H1 (cell line): Measurements from ENCODE around the gene KIF26B. TPM values are rescaled to one million over a fixed set of nuclear protein-coding genes. Genes with fewer than 3 reads are reported as not detected.

Experiments used
- CTCF ChIA-PET: fragments of 300-600 bp; sonication (Branson Sonifier 250); formaldehyde crosslinking; loops from one replicate; lab custom pipeline; 2021; ENCODE audit not compliant: partially characterized antibody; lab: Charles Lee
- POLR2A ChIA-PET: fragments of 300-600 bp; sonication (Branson Sonifier 250); formaldehyde crosslinking; loops from one replicate; lab custom pipeline; 2021; ENCODE audit warnings: inconsistent platforms; ENCODE audit not compliant: partially characterized antibody; lab: Charles Lee
- DNase-seq, 2 experiments: peaks; one replicate each; pipeline versions ENCODE4 v3.0.0 to v3.0.0-alpha.2; 2010 to 2022; ENCODE audit warnings: low spot score in 2 of 2, low read depth in 1 of 2, mixed read lengths in 1 of 2
- FAIRE-seq: peaks from 2 replicates; lab custom pipeline; 2011; peaks lifted over from hg19 to GRCh38; lab: Jason Lieb, UNC
- H2AFZ ChIP-seq: 2 replicates; pipeline ENCODE4 v1.8.1; 2012; ENCODE audit warnings: low read length, inconsistent platforms
- H2AK5ac ChIP-seq: 2 replicates; pipeline ENCODE4 v1.6.1; 2013; ENCODE audit warnings: low read depth, low read length
- H2BK120ac ChIP-seq: replicated peaks from 2 replicates; pipeline ENCODE3; 2013; ENCODE audit warnings: low read depth, low read length, inconsistent platforms
- H2BK12ac ChIP-seq: 2 replicates; pipeline ENCODE4 v1.6.1; 2013; ENCODE audit warnings: low read depth, low read length
- H2BK15ac ChIP-seq: 2 replicates; pipeline ENCODE4 v1.6.1; 2013; ENCODE audit warnings: low read length
- H2BK20ac ChIP-seq: 2 replicates; pipeline ENCODE4 v1.6.1; 2013; ENCODE audit warnings: low read length
- H2BK5ac ChIP-seq: 2 replicates; pipeline ENCODE4 v1.6.1; 2013; ENCODE audit warnings: low read depth, low read length
- H3K14ac ChIP-seq: 2 replicates; pipeline ENCODE4 v1.6.1; 2013; ENCODE audit warnings: inconsistent platforms; ENCODE audit not compliant: insufficient read length
- H3K18ac ChIP-seq: 2 replicates; pipeline ENCODE4 v1.6.1; 2013; ENCODE audit warnings: low read length; ENCODE audit errors: extremely low read depth
- H3K23ac ChIP-seq: 2 replicates; pipeline ENCODE4 v1.6.1; 2013; ENCODE audit warnings: inconsistent platforms; ENCODE audit not compliant: insufficient read length
- H3K23me2 ChIP-seq: 2 replicates; pipeline ENCODE4 v1.6.1; 2013; ENCODE audit warnings: low read depth, low read length
- H3K27ac ChIP-seq: 2 replicates; pipeline ENCODE4 v1.6.1; 2011; ENCODE audit warnings: low read depth, low read length, inconsistent platforms
- H3K27me3 ChIP-seq, 4 experiments: replicated peaks in 1 of 4; 1 replicate in 1 of 4; 2 replicates in 3 of 4; pipeline versions ENCODE4 v1.6.1 to v1.8.1; 2011 to 2013; ENCODE audit warnings: low read length in 3 of 4, mild to moderate bottlenecking in 3 of 4, inconsistent platforms in 2 of 4, mixed read lengths in 2 of 4, moderate library complexity in 1 of 4; ENCODE audit not compliant: control insufficient read depth in 3 of 4, insufficient read depth in 3 of 4; ENCODE audit errors: extremely low read depth in 1 of 4
- H3K36me3 ChIP-seq, 4 experiments: 2 replicates each; pipeline versions ENCODE4 v1.6.1 to v1.8.1; 2011 to 2013; ENCODE audit warnings: mild to moderate bottlenecking in 4 of 4, low read length in 3 of 4, moderate library complexity in 2 of 4, control low read depth in 1 of 4, inconsistent platforms in 1 of 4; ENCODE audit not compliant: insufficient read depth in 4 of 4, control insufficient read depth in 2 of 4
- H3K4ac ChIP-seq: replicated peaks from 2 replicates; pipeline ENCODE3; 2013; ENCODE audit warnings: low read length, low read depth, mixed read lengths, inconsistent platforms; ENCODE audit not compliant: insufficient read length
- H3K4me1 ChIP-seq, 4 experiments: replicated peaks in 1 of 4; 1 replicate in 1 of 4; 2 replicates in 3 of 4; pipeline versions ENCODE4 v1.6.1 to v1.8.1; 2011 to 2013; ENCODE audit warnings: low read length in 3 of 4, inconsistent platforms in 2 of 4, mixed read lengths in 1 of 4; ENCODE audit not compliant: insufficient read depth in 4 of 4, control insufficient read depth in 3 of 4
- H3K4me2 ChIP-seq, 2 experiments: 2 replicates each; pipeline versions ENCODE4 v1.6.1 to v1.8.1; 2011 to 2013; ENCODE audit warnings: low read depth in 2 of 2, low read length in 2 of 2, control low read depth in 1 of 2, inconsistent platforms in 1 of 2, mild to moderate bottlenecking in 1 of 2; ENCODE audit not compliant: insufficient read depth in 1 of 2
- H3K4me3 ChIP-seq, 4 experiments: fragments of 200-600, 300-600 bp in 1 of 4; sonication (generic), shearing (Covaris generic), sonication (Bioruptor Twin) in 1 of 4; 2 replicates each; pipeline versions ENCODE4 v1.5.1 to v1.8.1; 2011 to 2016; ENCODE audit warnings: low read length in 4 of 4, low read depth in 3 of 4, control low read depth in 2 of 4, inconsistent platforms in 2 of 4, mild to moderate bottlenecking in 2 of 4, mixed read lengths in 1 of 4, moderate library complexity in 1 of 4; ENCODE audit not compliant: insufficient read depth in 2 of 4; ENCODE audit errors: extremely low read depth in 1 of 4
- H3K56ac ChIP-seq: replicated peaks from 2 replicates; pipeline ENCODE3; 2013; ENCODE audit warnings: low read depth, mild to moderate bottlenecking, mixed read lengths, low read length, inconsistent platforms; ENCODE audit not compliant: insufficient read length
- H3K79me1 ChIP-seq: 2 replicates; pipeline ENCODE4 v1.6.1; 2013; ENCODE audit warnings: low read depth, low read length, control low read depth
- H3K79me2 ChIP-seq, 2 experiments: 2 replicates each; pipeline versions ENCODE4 v1.6.1 to v1.8.1; 2012 to 2013; ENCODE audit warnings: low read length in 2 of 2, mild to moderate bottlenecking in 2 of 2, inconsistent platforms in 1 of 2; ENCODE audit not compliant: insufficient read depth in 2 of 2, control insufficient read depth in 1 of 2
- H3K9ac ChIP-seq, 4 experiments: replicated peaks in 1 of 4; 1 replicate in 1 of 4; 2 replicates in 3 of 4; pipeline versions ENCODE4 v1.6.1 to v1.8.1; 2011 to 2013; ENCODE audit warnings: low read depth in 3 of 4, low read length in 3 of 4, control low read depth in 2 of 4, mild to moderate bottlenecking in 2 of 4, moderate library complexity in 2 of 4, inconsistent platforms in 1 of 4; ENCODE audit errors: extremely low read depth in 1 of 4
- H3K9me3 ChIP-seq, 2 experiments: 2 replicates each; pipeline versions ENCODE4 v1.6.1 to v1.8.1; 2012 to 2013; ENCODE audit warnings: mild to moderate bottlenecking in 2 of 2, moderate library complexity in 2 of 2, control low read depth in 1 of 2, inconsistent platforms in 1 of 2, low read depth in 1 of 2, low read length in 1 of 2, mixed read lengths in 1 of 2; ENCODE audit not compliant: insufficient read depth in 2 of 2
- H4K20me1 ChIP-seq, 2 experiments: replicated peaks in 1 of 2; 2 replicates each; pipeline versions ENCODE3 to v1.8.1; 2011 to 2013; ENCODE audit warnings: inconsistent platforms in 2 of 2, low read length in 2 of 2, mild to moderate bottlenecking in 1 of 2; ENCODE audit not compliant: insufficient read depth in 2 of 2, control insufficient read depth in 1 of 2
- H4K5ac ChIP-seq: 2 replicates; pipeline ENCODE4 v1.6.1; 2013; ENCODE audit warnings: low read length, low read depth, mixed read lengths, inconsistent platforms; ENCODE audit not compliant: insufficient read length
- H4K8ac ChIP-seq: 2 replicates; pipeline ENCODE4 v1.8.0; 2013; ENCODE audit warnings: mild to moderate bottlenecking, moderate library complexity, low read length, inconsistent platforms; ENCODE audit not compliant: insufficient read depth; ENCODE audit errors: extremely low read depth
- H4K91ac ChIP-seq: replicated peaks from 2 replicates; pipeline ENCODE3; 2013; ENCODE audit warnings: low read length, mixed read lengths, inconsistent platforms; ENCODE audit not compliant: insufficient read length
- BACH1 ChIP-seq: IDR thresholded peaks from 2 replicates; pipeline ENCODE4 v1.6.1; 2012; ENCODE audit warnings: low read length, improper control_type of control experiment
- CTBP2 ChIP-seq: IDR thresholded peaks from 2 replicates; pipeline ENCODE4 v1.7.0; 2011; ENCODE audit warnings: borderline replicate concordance, mild to moderate bottlenecking, moderate library complexity, mixed read lengths, low read length; ENCODE audit not compliant: insufficient read depth, insufficient read length
- CTCF ChIP-seq, 3 experiments: IDR thresholded peaks; 1 replicate in 2 of 3; 2 replicates in 1 of 3; pipeline versions ENCODE4 v1.5.1 to v1.6.1; 2011; ENCODE audit warnings: low read length in 3 of 3, mild to moderate bottlenecking in 3 of 3, inconsistent platforms in 2 of 3, low read depth in 1 of 3, moderate library complexity in 1 of 3; ENCODE audit not compliant: insufficient read depth in 1 of 3; ENCODE audit errors: control extremely low read depth in 1 of 3
- EP300 ChIP-seq, 2 experiments: IDR thresholded peaks; 1 replicate in 1 of 2; 2 replicates in 1 of 2; pipeline ENCODE4 v1.6.1; 2011 to 2012; ENCODE audit warnings: low read depth in 2 of 2, low read length in 2 of 2, mild to moderate bottlenecking in 2 of 2, borderline replicate concordance in 1 of 2, inconsistent platforms in 1 of 2, moderate library complexity in 1 of 2
- EZH2 ChIP-seq: fragments of 200-600 bp; sonication (generic); IDR thresholded peaks from 2 replicates; pipeline ENCODE4 v1.7.1; 2012; ENCODE audit warnings: low read depth, mild to moderate bottlenecking, moderate library complexity, low read length, inconsistent platforms; ENCODE audit not compliant: severe bottlenecking
- JUND ChIP-seq: IDR thresholded peaks from 2 replicates; pipeline ENCODE4 v1.6.1; 2011; ENCODE audit warnings: mild to moderate bottlenecking, improper control_type of control experiment, low read length
- KDM1A ChIP-seq: fragments of 200-600, 300-600 bp; sonication (generic); IDR thresholded peaks from 2 replicates; pipeline ENCODE4 v1.7.1; 2016; ENCODE audit warnings: mild to moderate bottlenecking, low read length, borderline replicate concordance
- MAFK ChIP-seq: IDR thresholded peaks from 2 replicates; pipeline ENCODE4 v1.6.1; 2012; ENCODE audit warnings: low read depth, mild to moderate bottlenecking, improper control_type of control experiment, low read length
- POLR2A ChIP-seq, 2 experiments: IDR thresholded peaks; 1 replicate in 1 of 2; 2 replicates in 1 of 2; pipeline ENCODE4 v1.6.1; 2011; ENCODE audit warnings: low read depth in 2 of 2, low read length in 2 of 2, mild to moderate bottlenecking in 2 of 2; ENCODE audit errors: control extremely low read depth in 1 of 2
- RFX5 ChIP-seq: IDR thresholded peaks from 2 replicates; pipeline ENCODE4 v1.6.1; 2011; ENCODE audit warnings: low read depth, low read length, improper control_type of control experiment, borderline replicate concordance
- SP2 ChIP-seq: IDR thresholded peaks from 2 replicates; pipeline ENCODE4 v1.6.1; 2012; ENCODE audit warnings: mild to moderate bottlenecking, low read length, inconsistent platforms
- ZNF274 ChIP-seq: IDR thresholded peaks from 2 replicates; pipeline ENCODE4 v1.7.0; 2012; ENCODE audit warnings: low read length, borderline replicate concordance; ENCODE audit errors: extremely low read depth
- WGBS, 2 experiments: shearing (Covaris generic) in 1 of 2; methylation state at CpG; one replicate each; pipeline versions ENCODE4 v1.1.6 to v1.1.7; 2013 to 2015; ENCODE audit warnings: low lambda C conversion rate in 2 of 2, mixed read lengths in 2 of 2, inconsistent platforms in 1 of 2, low coverage in 1 of 2, missing lambda C conversion rate in 1 of 2; ENCODE audit not compliant: insufficient replicate concordance in 2 of 2, insufficient coverage in 1 of 2, insufficient read length in 1 of 2; ENCODE audit errors: extremely low coverage in 1 of 2, missing lambda C conversion rate in 1 of 2; 5-methylcytosine and 5-hydroxymethylcytosine counted together
- polyA plus RNA-seq, 7 experiments: library from polyadenylated mRNA; depleted of rRNA in 3 of 7; stranded (reverse) in 5 of 7; unstranded in 2 of 7; fragments of >200 nt in 5 of 7; fragments of 200-250 nt in 2 of 7; gene quantifications; 1 replicate in 5 of 7; 2 replicates in 1 of 7; 4 replicates in 1 of 7; pipeline versions ENCODE4 v1.2.1 to v1.2.3, GENCODE V29; 2011 to 2013; ENCODE audit warnings: missing spikeins in 2 of 7, mixed read lengths in 2 of 7
- total RNA-seq: library from RNA; stranded (reverse); fragmentation: NEBNext Ultra II Directional; extraction: Animal tissue kit (Norgen Biotek cat#: 25700); gene quantifications from 2 replicates; pipeline ENCODE4 v1.2.1, GENCODE V29; 2021

KIF26B gene
- total and polyA plus RNA-seq, 2 of the 8 experiments (the other 6 are each of a cell fraction or from before 2014, with no cell fraction given) = 0.06 to 0.28 TPM

GRCh38 chr1:245663373-245663772 lies 508.6 kb downstream of the KIF26B start:
- Histone ChIP-seq H3K4me2 (no peak overlapping the region), H3K18ac (no peak overlapping the region), H2BK20ac (no peak overlapping the region), H3K27me3 (no peaks in the 10 kb centered on the region), H4K8ac (no peak overlapping the region), H3K9me3 (no peaks in the 10 kb centered on the region), H3K9ac (no peak overlapping the region), H3K23me2 (no peaks in the 10 kb centered on the region), H3K27ac (no peak overlapping the region), H2BK12ac (no peak overlapping the region), H2BK5ac (no peak overlapping the region), H2BK120ac (no peak overlapping the region), H2BK15ac (no peak overlapping the region), H3K23ac (no peak overlapping the region), H4K91ac (no peak overlapping the region), H3K4ac (no peak overlapping the region), H4K5ac (no peak overlapping the region), H2AFZ (no peak overlapping the region), H3K56ac (no peak overlapping the region), H4K20me1 (no peaks in the 10 kb centered on the region), H3K4me3 (no peak overlapping the region), H3K14ac (no peak overlapping the region), H3K79me2 (no peaks in the 10 kb centered on the region), H3K4me1 (no peaks in the 10 kb centered on the region), H3K36me3 (no peaks in the 10 kb centered on the region), H2AK5ac (no peak overlapping the region), H3K79me1 (no peaks in the 10 kb centered on the region)
- CTCF ChIA-PET = interaction anchor here (0.7 kb wide), 1 partner anchor 754 kb away, joined by 4 read pairs; no protein-coding TSS in a partner anchor
- DNase-seq (no peak), FAIRE-seq (no peak)
- WGBS, 2 experiments = 86% methylated on average over 3 of the region's 3 CpGs; no CpG with 5 or more reads in 1 of the 2 experiments
- POLR2A ChIA-PET = no interaction called here
- no peak for TF ChIP-seq CTBP2
- no peak for TF ChIP-seq KDM1A
- no peak for TF ChIP-seq SP2
- TF ChIP-seq MAFK = no peak
- TF ChIP-seq RFX5 = no peak
- TF ChIP-seq BACH1 = no peak
- TF ChIP-seq CTCF (IDR thresholded peaks at IDR 0.05; ENCODE audit: control extremely low read depth in 1 of 3, insufficient read depth in 1 of 3, low read depth in 1 of 3, low read length in 3 of 3) = no peak
- TF ChIP-seq EP300 (IDR thresholded peaks at IDR 0.05; ENCODE audit: borderline replicate concordance in 1 of 2, low read depth in 2 of 2, low read length in 2 of 2) = no peak
- TF ChIP-seq POLR2A (IDR thresholded peaks at IDR 0.05; ENCODE audit: control extremely low read depth in 1 of 2, low read depth in 2 of 2, low read length in 2 of 2) = no peak
- no peak for TF ChIP-seq EZH2
- no peak for TF ChIP-seq JUND
- no peak for TF ChIP-seq ZNF274
